PC-3 (cell line): ENCODE results near the gene ATP10B.

Experiments used
- EZH2 ChIP-seq: fragments of 300-600 bp; sonication (generic); IDR thresholded peaks from one replicate; pipeline ENCODE4 v1.6.1; 2017; ENCODE audit warnings: antibody characterized with exemption, mild to moderate bottlenecking, low read length; ENCODE audit not compliant: unreplicated experiment
- EZH2phosphoT487 ChIP-seq: fragments of 300-600 bp; sonication (generic); IDR thresholded peaks from 2 replicates; pipeline ENCODE4 v1.6.1; 2018; ENCODE audit warnings: mild to moderate bottlenecking, antibody characterized with exemption, low read length, borderline replicate concordance
- TF ChIP-seq, protein P1 (sequence below): fragments of 300-600 bp; sonication (generic); conservative IDR thresholded peaks from 2 replicates; pipeline ENCODE4 v1.5.1; 2017; ENCODE audit warnings: antibody characterized with exemption, low read depth, mild to moderate bottlenecking, low read length

DNA sequence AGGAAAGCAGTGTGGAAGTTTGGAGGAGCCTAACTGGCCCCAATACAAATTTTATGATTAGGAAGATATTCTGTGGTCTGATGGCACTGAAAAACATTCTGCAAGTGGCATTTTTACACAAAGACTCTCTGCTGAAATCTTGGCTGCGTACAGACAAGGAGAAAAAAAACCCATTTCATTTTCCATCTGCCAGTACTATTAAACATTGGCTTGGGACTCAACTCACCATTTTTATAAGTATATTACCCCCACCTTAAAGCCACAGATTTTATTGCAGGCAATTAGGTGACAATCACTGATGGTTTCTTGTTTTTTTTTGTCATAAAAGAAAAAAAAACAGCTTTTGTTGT lies 223.4 kb downstream of the ATP10B start:
- TF ChIP-seq, protein P1, sequence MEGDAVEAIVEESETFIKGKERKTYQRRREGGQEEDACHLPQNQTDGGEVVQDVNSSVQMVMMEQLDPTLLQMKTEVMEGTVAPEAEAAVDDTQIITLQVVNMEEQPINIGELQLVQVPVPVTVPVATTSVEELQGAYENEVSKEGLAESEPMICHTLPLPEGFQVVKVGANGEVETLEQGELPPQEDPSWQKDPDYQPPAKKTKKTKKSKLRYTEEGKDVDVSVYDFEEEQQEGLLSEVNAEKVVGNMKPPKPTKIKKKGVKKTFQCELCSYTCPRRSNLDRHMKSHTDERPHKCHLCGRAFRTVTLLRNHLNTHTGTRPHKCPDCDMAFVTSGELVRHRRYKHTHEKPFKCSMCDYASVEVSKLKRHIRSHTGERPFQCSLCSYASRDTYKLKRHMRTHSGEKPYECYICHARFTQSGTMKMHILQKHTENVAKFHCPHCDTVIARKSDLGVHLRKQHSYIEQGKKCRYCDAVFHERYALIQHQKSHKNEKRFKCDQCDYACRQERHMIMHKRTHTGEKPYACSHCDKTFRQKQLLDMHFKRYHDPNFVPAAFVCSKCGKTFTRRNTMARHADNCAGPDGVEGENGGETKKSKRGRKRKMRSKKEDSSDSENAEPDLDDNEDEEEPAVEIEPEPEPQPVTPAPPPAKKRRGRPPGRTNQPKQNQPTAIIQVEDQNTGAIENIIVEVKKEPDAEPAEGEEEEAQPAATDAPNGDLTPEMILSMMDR: no peak
- TF ChIP-seq EZH2 (no peak), EZH2phosphoT487 (no peak)
